Transverse colon (tissue), 3 donors: ENCODE results near the gene LRPAP1.

Source experiments
- CTCF ChIP-seq, 5 experiments: fragments of 200-600 bp in 3 of 5; fragments of 450-650 bp in 2 of 5; sonication (generic) in 3 of 5; IDR thresholded peaks; 1 replicate in 2 of 5; 2 replicates in 3 of 5; pipeline ENCODE4 v1.5.1; 2016 to 2017; ENCODE audit warnings: antibody characterized with exemption in 5 of 5, inconsistent platforms in 3 of 5, mild to moderate bottlenecking in 2 of 5, moderate library complexity in 1 of 5
- POLR2A ChIP-seq: fragments of 450-650 bp; IDR thresholded peaks from one replicate; pipeline ENCODE4 v1.6.1; 2016; ENCODE audit warnings: antibody characterized with exemption, mild to moderate bottlenecking, moderate library complexity

GRCh38 chr4:3512279-3512678 is 19.9 kb downstream of the LRPAP1 start:
- no peak for TF ChIP-seq POLR2A
- TF ChIP-seq CTCF (IDR thresholded peaks at IDR 0.05): no peak
